ENCODE results near the gene IREB2.

The IREB2 gene

DNA sequence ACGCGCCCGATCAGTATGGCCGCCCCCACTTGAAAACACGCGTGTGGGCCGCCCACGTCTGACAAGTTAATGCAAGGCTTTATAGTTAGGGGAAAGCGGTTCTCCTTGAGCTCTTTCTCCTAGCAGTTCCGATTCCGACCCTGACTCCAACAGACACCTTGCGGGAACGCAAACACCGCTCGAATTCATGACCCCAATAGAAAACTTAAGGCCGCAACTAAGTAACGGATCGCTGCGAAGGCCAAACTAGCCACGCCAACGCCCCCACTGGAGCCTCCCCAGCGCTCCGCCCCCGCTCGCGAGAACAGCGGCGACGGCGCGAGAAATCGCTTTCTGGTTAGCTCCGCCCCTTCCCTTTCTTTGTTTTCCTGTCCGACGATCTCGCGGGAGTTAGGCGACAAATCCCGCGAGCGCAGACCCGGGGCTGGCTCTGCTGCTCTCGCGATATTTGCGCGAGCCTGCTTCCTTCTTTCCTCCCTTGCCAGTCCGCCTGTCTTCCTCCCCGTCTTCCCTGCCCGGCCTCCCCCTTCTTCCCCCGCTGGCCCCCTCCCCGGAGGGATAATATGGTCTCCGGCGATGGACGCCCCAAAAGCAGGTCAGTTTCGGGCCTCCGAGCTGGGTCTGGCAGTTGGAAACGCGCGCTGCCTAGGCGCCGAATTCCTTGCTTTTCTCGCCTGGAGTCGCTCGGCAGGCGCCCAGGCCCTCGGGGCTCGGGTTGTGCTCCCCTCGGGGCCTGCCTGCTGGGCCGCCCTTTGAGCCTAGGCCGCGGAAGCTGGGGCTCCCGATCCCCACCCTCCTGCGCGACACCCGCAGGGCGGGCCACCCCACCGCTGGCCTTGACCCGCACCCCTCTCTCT, at the start of gene IREB2:
IREB2 (plus strand) TSS at position 455 of the 857 bp plus-strand sequence; CDS start at position 577, 122 bp downstream.
- peak within 1 kb of the TSS; percentile 99 for H3K27ac ChIP-seq
- TF ChIP-seq, protein P1, sequence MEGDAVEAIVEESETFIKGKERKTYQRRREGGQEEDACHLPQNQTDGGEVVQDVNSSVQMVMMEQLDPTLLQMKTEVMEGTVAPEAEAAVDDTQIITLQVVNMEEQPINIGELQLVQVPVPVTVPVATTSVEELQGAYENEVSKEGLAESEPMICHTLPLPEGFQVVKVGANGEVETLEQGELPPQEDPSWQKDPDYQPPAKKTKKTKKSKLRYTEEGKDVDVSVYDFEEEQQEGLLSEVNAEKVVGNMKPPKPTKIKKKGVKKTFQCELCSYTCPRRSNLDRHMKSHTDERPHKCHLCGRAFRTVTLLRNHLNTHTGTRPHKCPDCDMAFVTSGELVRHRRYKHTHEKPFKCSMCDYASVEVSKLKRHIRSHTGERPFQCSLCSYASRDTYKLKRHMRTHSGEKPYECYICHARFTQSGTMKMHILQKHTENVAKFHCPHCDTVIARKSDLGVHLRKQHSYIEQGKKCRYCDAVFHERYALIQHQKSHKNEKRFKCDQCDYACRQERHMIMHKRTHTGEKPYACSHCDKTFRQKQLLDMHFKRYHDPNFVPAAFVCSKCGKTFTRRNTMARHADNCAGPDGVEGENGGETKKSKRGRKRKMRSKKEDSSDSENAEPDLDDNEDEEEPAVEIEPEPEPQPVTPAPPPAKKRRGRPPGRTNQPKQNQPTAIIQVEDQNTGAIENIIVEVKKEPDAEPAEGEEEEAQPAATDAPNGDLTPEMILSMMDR (conservative IDR thresholded peaks at IDR 0.05): no peak
- TF ChIP-seq ZFX (IDR thresholded peaks at IDR 0.05): peak; percentile 91

GRCh38 chr15:78388865-78389264, 49.2 kb upstream of the IREB2 start:
- H3K27ac ChIP-seq: no peak overlapping the region
- no peak for TF ChIP-seq ZFX (IDR thresholded peaks at IDR 0.05)

DNA sequence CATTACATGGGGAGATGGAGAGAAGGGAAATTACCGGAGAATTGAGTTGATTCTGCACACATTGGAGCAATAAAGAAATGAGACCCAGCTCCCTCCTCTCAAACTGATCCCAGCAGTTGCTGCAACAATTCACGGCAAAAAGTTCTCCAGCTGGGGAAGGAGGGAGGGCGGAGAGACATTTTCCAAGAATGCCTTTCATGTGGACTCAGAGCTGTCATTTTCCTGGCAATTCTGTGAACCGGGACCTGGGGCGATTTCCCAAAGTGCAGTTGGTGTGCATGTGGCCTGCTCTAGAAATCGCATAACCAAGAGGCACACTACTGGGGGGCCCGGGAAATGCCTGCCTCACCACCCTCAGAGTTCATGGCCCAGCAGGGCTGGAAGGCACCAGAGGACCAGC, 48.7 kb upstream of the IREB2 start:
- no peak overlapping the region for H3K27ac ChIP-seq
- no peak for TF ChIP-seq ZFX (IDR thresholded peaks at IDR 0.05)
- TF ChIP-seq, protein P1 (conservative IDR thresholded peaks at IDR 0.05): no peak

- TF ChIP-seq, protein P1 (conservative IDR thresholded peaks at IDR 0.05): no peak
- TF ChIP-seq ZFX (IDR thresholded peaks at IDR 0.05): no peak
These were observed 48.3 kb upstream of the IREB2 start for GRCh38 chr15:78389738-78390137.

GRCh38 chr15:78390242-78390641, 47.8 kb upstream of the IREB2 start:
- TF ChIP-seq, protein P1 (conservative IDR thresholded peaks at IDR 0.05): no peak
- no peak for TF ChIP-seq ZFX (IDR thresholded peaks at IDR 0.05)
- no peak overlapping the region for H3K27ac ChIP-seq

More at GRCh38 chr15:78389738-78390137, 48.3 kb upstream of the IREB2 start:
- no peak overlapping the region for H3K27ac ChIP-seq

GRCh38 chr15:78390826-78391225, 47.2 kb upstream of the IREB2 start:
- H3K27ac ChIP-seq: no peak overlapping the region
- TF ChIP-seq, protein P1 (conservative IDR thresholded peaks at IDR 0.05): no peak
- TF ChIP-seq ZFX (IDR thresholded peaks at IDR 0.05): no peak

DNA sequence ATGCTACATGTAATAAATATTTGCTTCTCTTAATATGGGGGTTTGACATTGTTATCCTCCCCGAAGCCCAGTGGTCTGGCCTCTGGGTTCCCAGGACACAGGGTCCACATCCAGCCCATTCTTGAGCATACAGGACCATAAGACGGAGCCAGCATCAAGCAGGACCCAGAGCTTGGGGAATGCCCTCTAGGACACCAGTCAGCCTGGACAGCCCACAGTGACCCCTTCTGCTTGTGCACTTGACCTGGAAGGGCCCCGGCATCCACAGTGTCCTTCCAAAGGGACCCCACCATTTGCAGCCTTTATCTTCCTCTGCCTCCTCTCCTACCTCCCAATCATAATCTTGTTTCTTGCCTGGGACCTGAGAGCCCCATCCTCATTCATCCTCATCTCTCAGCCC, 46.2 kb upstream of the IREB2 start:
- no peak overlapping the region for H3K27ac ChIP-seq
- TF ChIP-seq, protein P1 (conservative IDR thresholded peaks at IDR 0.05): no peak
- TF ChIP-seq ZFX (IDR thresholded peaks at IDR 0.05): no peak

Data from C4-2B (cell line).